Measurements from ENCODE around the gene IDE.
"Not testable (repeated sequence)": the region's sequence is repeated elsewhere in the genome, so short reads cannot be mapped to it uniquely, and the experiment has no call there.

IDE gene

GRCh38 chr10:92413519-92413918, 160.4 kb downstream of the IDE start:
- no peak for DNase-seq

- no peak for DNase-seq
Measured at GRCh38 chr10:92413011-92413410, 160.9 kb downstream of the IDE start.

DNA sequence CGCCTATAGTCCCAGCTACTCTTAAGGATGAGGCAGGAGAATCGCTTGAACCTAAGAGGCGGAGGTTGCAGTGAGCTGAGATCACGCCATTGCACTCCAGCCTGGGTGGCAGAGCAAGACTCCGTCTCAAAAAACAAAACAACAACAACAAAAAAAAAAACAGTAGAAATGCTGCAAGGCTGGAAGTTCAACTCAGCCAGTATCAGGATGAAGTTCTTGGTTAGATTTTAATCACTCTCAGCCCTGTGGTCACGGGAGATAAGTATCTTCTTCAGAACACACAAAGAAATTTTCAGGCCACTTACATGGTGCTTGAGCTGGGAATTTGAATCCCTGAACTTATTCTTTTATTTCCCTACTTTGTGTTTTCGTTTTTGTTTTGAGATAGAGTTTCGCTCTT, 162.5 kb downstream of the IDE start:
- DNase-seq = no peak

DNA sequence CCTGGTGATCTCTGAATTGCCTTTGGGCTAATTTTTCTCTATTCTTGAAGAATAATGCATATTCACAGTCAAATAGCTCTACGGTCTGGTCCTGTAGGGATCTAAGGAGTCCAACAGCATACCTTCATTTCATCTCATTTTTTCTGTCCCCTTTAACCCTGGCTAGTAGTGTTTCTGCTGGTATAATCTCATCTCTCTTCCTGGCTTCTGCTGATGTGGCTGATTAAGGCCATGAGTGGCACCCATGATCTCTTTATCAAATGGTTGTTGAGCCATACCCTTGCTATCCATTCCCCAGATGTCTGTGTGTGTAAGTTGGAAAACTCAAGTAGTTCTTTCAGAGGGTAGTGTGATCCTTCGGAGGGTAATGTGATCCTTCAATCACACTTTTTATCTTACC, 163.4 kb downstream of the IDE start:
- no peak for DNase-seq

- DNase-seq = no peak
Measured at GRCh38 chr10:92408017-92408361, 165.9 kb downstream of the IDE start.

GRCh38 chr10:92407305-92408016, 166.4 kb downstream of the IDE start:
- no peak for DNase-seq

GRCh38 chr10:92405419-92405924, 168.4 kb downstream of the IDE start:
- no peak for DNase-seq

- DNase-seq = no peak
Measured at GRCh38 chr10:92404612-92405418, 169.1 kb downstream of the IDE start.

DNA sequence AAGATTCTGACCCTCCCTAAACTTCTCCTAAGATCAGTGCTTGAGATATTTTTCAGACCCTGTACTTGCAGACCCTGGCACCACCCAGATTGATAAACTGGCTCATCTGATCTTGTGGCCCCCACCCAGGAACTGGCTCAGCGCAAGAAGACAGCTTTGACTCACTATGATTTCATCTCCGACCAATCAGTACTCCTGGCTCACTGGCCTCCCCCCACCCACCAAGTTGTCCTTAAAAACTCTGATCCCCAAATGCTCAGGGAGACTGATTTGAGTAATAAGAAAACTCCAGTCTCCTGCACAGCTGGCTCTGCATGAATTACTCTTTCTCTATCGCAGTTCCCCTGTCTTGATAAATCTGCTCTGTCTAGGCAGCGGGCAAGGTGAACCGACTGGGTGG, 171.7 kb downstream of the IDE start:
- not testable (repeated sequence) for DNase-seq

Measured in CD4-positive, alpha-beta T cell treated with Interleukin-15 for 1 hour (primary cell).